Trophoblast cell (in vitro differentiated cells and primary cell): Measurements from ENCODE around the gene GNA15.

Source experiments
- DNase-seq, 2 donors: peaks; one replicate each; pipeline ENCODE4 v3.0.0-alpha.2; 2016
- H2AFZ ChIP-seq: 2 replicates; pipeline ENCODE4 v1.6.1; 2013; ENCODE audit warnings: low read length, moderate library complexity, mild to moderate bottlenecking; ENCODE audit not compliant: insufficient read depth, poor library complexity
- H2AK5ac ChIP-seq: 2 replicates; pipeline ENCODE4 v1.6.1; 2013; ENCODE audit warnings: mild to moderate bottlenecking, low read length
- H2BK120ac ChIP-seq: 2 replicates; pipeline ENCODE4 v1.6.1; 2013; ENCODE audit warnings: low read length, mild to moderate bottlenecking, moderate library complexity; ENCODE audit not compliant: insufficient read depth, poor library complexity
- H2BK12ac ChIP-seq: 2 replicates; pipeline ENCODE4 v1.6.1; 2013; ENCODE audit warnings: mild to moderate bottlenecking, low read length, moderate library complexity
- H2BK5ac ChIP-seq: 2 replicates; pipeline ENCODE4 v1.6.1; 2013; ENCODE audit warnings: low read length, low read depth, moderate library complexity, mild to moderate bottlenecking; ENCODE audit not compliant: poor library complexity
- H3K14ac ChIP-seq: 2 replicates; pipeline ENCODE4 v1.6.1; 2013; ENCODE audit warnings: mild to moderate bottlenecking, low read length
- H3K18ac ChIP-seq: 2 replicates; pipeline ENCODE4 v1.6.1; 2013; ENCODE audit warnings: mild to moderate bottlenecking, low read length
- H3K23ac ChIP-seq: 2 replicates; pipeline ENCODE4 v1.6.1; 2013; ENCODE audit warnings: low read length
- H3K27ac ChIP-seq: 2 replicates; pipeline ENCODE4 v1.5.1; 2013; ENCODE audit warnings: low read depth, mild to moderate bottlenecking, inconsistent platforms, low read length, moderate library complexity
- H3K27me3 ChIP-seq: 2 replicates; pipeline ENCODE4 v1.6.1; 2013; ENCODE audit warnings: inconsistent platforms, mild to moderate bottlenecking, low read length, moderate library complexity; ENCODE audit not compliant: insufficient read depth
- H3K36me3 ChIP-seq, 2 experiments: 1 replicate in 1 of 2; 2 replicates in 1 of 2; pipeline ENCODE4 v1.6.1; 2013; ENCODE audit warnings: low read length in 2 of 2, mild to moderate bottlenecking in 2 of 2, moderate library complexity in 1 of 2; ENCODE audit not compliant: insufficient read depth in 2 of 2, control insufficient read depth in 1 of 2
- H3K4ac ChIP-seq: 2 replicates; pipeline ENCODE4 v1.6.1; 2013; ENCODE audit warnings: low read depth, mild to moderate bottlenecking, low read length, moderate library complexity
- H3K4me1 ChIP-seq, 2 experiments: 1 replicate in 1 of 2; 2 replicates in 1 of 2; pipeline ENCODE4 v1.6.1; 2013; ENCODE audit warnings: low read length in 2 of 2, mild to moderate bottlenecking in 2 of 2, moderate library complexity in 1 of 2; ENCODE audit not compliant: insufficient read depth in 2 of 2, control insufficient read depth in 1 of 2
- H3K4me2 ChIP-seq: 2 replicates; pipeline ENCODE4 v1.6.1; 2013; ENCODE audit warnings: inconsistent platforms, mild to moderate bottlenecking, low read length, moderate library complexity
- H3K4me3 ChIP-seq: 2 replicates; pipeline ENCODE4 v1.5.1; 2013; ENCODE audit warnings: mild to moderate bottlenecking, low read depth, low read length, inconsistent platforms
- H3K79me1 ChIP-seq: one replicate; pipeline ENCODE4 v1.6.1; 2013; ENCODE audit warnings: low read length
- H3K79me2 ChIP-seq: 2 replicates; pipeline ENCODE4 v1.6.1; 2013; ENCODE audit warnings: low read length, mild to moderate bottlenecking; ENCODE audit not compliant: control insufficient read depth, insufficient read depth, poor library complexity
- H3K9ac ChIP-seq: 2 replicates; pipeline ENCODE4 v1.6.1; 2013; ENCODE audit warnings: mild to moderate bottlenecking, low read length
- H3K9me3 ChIP-seq: 2 replicates; pipeline ENCODE4 v1.6.1; 2013; ENCODE audit warnings: low read depth, mild to moderate bottlenecking, control low read depth, inconsistent platforms, low read length; ENCODE audit not compliant: insufficient read depth
- H4K12ac ChIP-seq: 2 replicates; pipeline ENCODE4 v1.6.1; 2013; ENCODE audit warnings: low read depth, mild to moderate bottlenecking, low read length, moderate library complexity
- H4K8ac ChIP-seq: 2 replicates; pipeline ENCODE4 v1.6.1; 2013; ENCODE audit warnings: low read depth, mild to moderate bottlenecking, low read length, moderate library complexity
- H4K91ac ChIP-seq: one replicate; pipeline ENCODE4 v1.6.1; 2013; ENCODE audit warnings: low read depth, mild to moderate bottlenecking, low read length, moderate library complexity
- WGBS: extraction: QIAGEN DNeasy Blood & Tissue Kit; methylation state at CpG from one replicate; pipeline ENCODE4 v1.1.7; 2013; ENCODE audit warnings: missing lambda C conversion rate; ENCODE audit not compliant: insufficient read length, insufficient coverage; ENCODE audit errors: extremely low coverage; 5-methylcytosine and 5-hydroxymethylcytosine counted together

The GNA15 gene

GRCh38 chr19:3148503-3148902 lies 12.7 kb downstream of the GNA15 start:
- no CpG with 5 or more reads among the region's 20 CpGs for WGBS
- no peak overlapping the region for H2BK120ac ChIP-seq

GRCh38 chr19:3149089-3149488 lies 13.3 kb downstream of the GNA15 start:
- no peak overlapping the region for H4K8ac ChIP-seq
- no peak overlapping the region for H3K27ac ChIP-seq
- peaks cover 7% of the 10 kb centered on the region for H3K9me3 ChIP-seq
- no peaks in the 10 kb centered on the region for H3K36me3 ChIP-seq
- H3K4me1 ChIP-seq = no peaks in the 10 kb centered on the region
- no peaks in the 10 kb centered on the region for H3K79me2 ChIP-seq
- no peak overlapping the region for H3K14ac ChIP-seq
- no peak overlapping the region for H3K4ac ChIP-seq
- no peaks in the 10 kb centered on the region for H3K79me1 ChIP-seq
- H3K4me2 ChIP-seq = no peak overlapping the region
- DNase-seq = no peak
- H2AFZ ChIP-seq = no peak overlapping the region
- no peak overlapping the region for H4K91ac ChIP-seq
- no peak overlapping the region for H3K18ac ChIP-seq
- peak overlapping the region; percentile 18 for H3K9ac ChIP-seq
- H3K27me3 ChIP-seq = no peaks in the 10 kb centered on the region
- no peak overlapping the region for H2BK12ac ChIP-seq
- no peak overlapping the region for H2BK5ac ChIP-seq
- no peak overlapping the region for H4K12ac ChIP-seq
- H3K4me3 ChIP-seq = peak overlapping the region; percentile 56
- no peak overlapping the region for H2AK5ac ChIP-seq
- no peak overlapping the region for H2BK120ac ChIP-seq
- WGBS = no CpG with 5 or more reads among the region's 6 CpGs
- H3K23ac ChIP-seq = peak overlapping the region; percentile 96

More at GRCh38 chr19:3148503-3148902, 12.7 kb downstream of the GNA15 start:
- Histone ChIP-seq H3K36me3 (no peaks in the 10 kb centered on the region), H2BK5ac (no peak overlapping the region), H3K27me3 (no peaks in the 10 kb centered on the region), H2AK5ac (no peak overlapping the region), H3K9me3 (peaks cover 7% of the 10 kb centered on the region), H4K8ac (no peak overlapping the region), H2AFZ (no peak overlapping the region), H3K79me2 (no peaks in the 10 kb centered on the region), H3K27ac (no peak overlapping the region), H3K4me1 (no peaks in the 10 kb centered on the region), H3K4me3 (peak overlapping the region; percentile 56), H3K79me1 (no peaks in the 10 kb centered on the region), H3K18ac (no peak overlapping the region), H3K4me2 (no peak overlapping the region), H3K23ac (no peak overlapping the region), H2BK12ac (no peak overlapping the region), H4K12ac (no peak overlapping the region), H3K14ac (no peak overlapping the region), H3K4ac (no peak overlapping the region), H3K9ac (no peak overlapping the region), H4K91ac (no peak overlapping the region)
- no peak for DNase-seq

- Histone ChIP-seq H3K18ac (no peak overlapping the region), H2AFZ (no peak overlapping the region), H2BK120ac (no peak overlapping the region), H4K12ac (no peak overlapping the region), H3K79me2 (no peaks in the 10 kb centered on the region), H3K23ac (no peak overlapping the region), H3K79me1 (peaks cover 2% of the 10 kb centered on the region), H3K4me3 (peak overlapping the region; percentile 56), H3K4ac (no peak overlapping the region), H2AK5ac (no peak overlapping the region), H3K27ac (no peak overlapping the region), H3K4me2 (no peak overlapping the region), H3K4me1 (peaks cover 2 to 3% of the 10 kb centered on the region in 2 experiments), H3K36me3 (no peaks in the 10 kb centered on the region), H3K9ac (no peak overlapping the region), H2BK12ac (no peak overlapping the region), H4K91ac (no peak overlapping the region), H3K27me3 (no peaks in the 10 kb centered on the region), H3K14ac (no peak overlapping the region), H3K9me3 (peaks cover 7% of the 10 kb centered on the region), H2BK5ac (no peak overlapping the region), H4K8ac (no peak overlapping the region)
- WGBS = no CpG with 5 or more reads among the region's 35 CpGs
- no peak for DNase-seq
These were observed 14.0 kb downstream of the GNA15 start for GRCh38 chr19:3149526-3150505.

- Histone ChIP-seq H2AK5ac (no peak overlapping the region), H3K4me2 (no peak overlapping the region), H3K79me1 (peaks cover 3% of the 10 kb centered on the region), H2AFZ (no peak overlapping the region), H4K8ac (no peak overlapping the region), H4K12ac (no peak overlapping the region), H3K23ac (no peak overlapping the region), H3K14ac (no peak overlapping the region), H3K36me3 (no peaks in the 10 kb centered on the region), H3K4me3 (no peak overlapping the region), H3K4ac (no peak overlapping the region), H3K79me2 (no peaks in the 10 kb centered on the region), H3K9ac (no peak overlapping the region), H2BK5ac (no peak overlapping the region), H3K18ac (no peak overlapping the region), H3K27ac (no peak overlapping the region), H3K4me1 (peaks cover 4 to 9% of the 10 kb centered on the region in 2 experiments), H3K27me3 (no peaks in the 10 kb centered on the region), H4K91ac (no peak overlapping the region), H2BK120ac (no peak overlapping the region), H2BK12ac (no peak overlapping the region), H3K9me3 (peaks cover 9% of the 10 kb centered on the region)
- no CpG with 5 or more reads among the region's 5 CpGs for WGBS
- no peak for DNase-seq
These were observed 15.0 kb downstream of the GNA15 start for GRCh38 chr19:3150739-3151329.
